CD4-positive, CD25-positive, alpha-beta regulatory T cell (primary cell): ENCODE measurements around the gene HOMER2. TPM values are rescaled to one million over a fixed set of nuclear protein-coding genes. Genes with fewer than 3 reads are reported as not detected.

ENCODE experiments used
- ATAC-seq, 2 donors: fragments of 150-1000 bp; cut with Tn5 transposase; one replicate each; pipeline ENCODE4 v1.10.0; 2021; ENCODE audit warnings: low read depth in 2 of 2, moderate number of reproducible peaks in 2 of 2, moderate library complexity in 1 of 2
- DNase-seq, 3 donors: peaks; one replicate each; pipeline versions ENCODE4 v3.0.0 to v3.0.0-alpha.2; 2012 to 2022; ENCODE audit warnings: mixed read lengths in 1 of 3
- H3K27ac ChIP-seq: one replicate; pipeline ENCODE4 v1.7.0; 2013; ENCODE audit warnings: mild to moderate bottlenecking, low read length; ENCODE audit not compliant: insufficient read depth, poor library complexity, severe bottlenecking
- H3K27me3 ChIP-seq: one replicate; pipeline ENCODE4 v1.7.0; 2013; ENCODE audit warnings: low read length; ENCODE audit not compliant: control insufficient read depth, insufficient read depth
- H3K36me3 ChIP-seq: one replicate; pipeline ENCODE4 v1.7.0; 2013; ENCODE audit warnings: mild to moderate bottlenecking, low read length, moderate library complexity; ENCODE audit not compliant: control insufficient read depth, insufficient read depth
- H3K4me1 ChIP-seq: 2 replicates; pipeline ENCODE4 v1.7.0; 2013; ENCODE audit warnings: mild to moderate bottlenecking, low read length; ENCODE audit not compliant: insufficient read depth, control insufficient read depth, poor library complexity, severe bottlenecking
- H3K4me3 ChIP-seq: one replicate; pipeline ENCODE4 v1.7.0; 2013; ENCODE audit warnings: low read depth, mild to moderate bottlenecking, low read length, moderate library complexity
- H3K9me3 ChIP-seq, 2 experiments: 1 replicate in 1 of 2; 2 replicates in 1 of 2; pipeline ENCODE4 v1.7.0; 2013; ENCODE audit warnings: low read length in 2 of 2, mild to moderate bottlenecking in 1 of 2, moderate library complexity in 1 of 2; ENCODE audit not compliant: control insufficient read depth in 2 of 2
- H3K27ac Mint-ChIP-seq, 3 donors: one replicate each; pipeline ENCODE4 v1.8.0; 2020 to 2022; ENCODE audit warnings: mild to moderate bottlenecking in 3 of 3, mixed read lengths in 3 of 3, moderate library complexity in 2 of 3
- H3K27me3 Mint-ChIP-seq: one replicate; pipeline ENCODE4 v1.8.0; 2022; ENCODE audit warnings: mild to moderate bottlenecking, mixed read lengths
- H3K36me3 Mint-ChIP-seq: one replicate; pipeline ENCODE4 v1.8.0; 2020; ENCODE audit warnings: mixed read lengths
- H3K4me1 Mint-ChIP-seq, 4 donors: one replicate each; pipeline ENCODE4 v1.8.0; 2020 to 2022; ENCODE audit warnings: mixed read lengths in 4 of 4, mild to moderate bottlenecking in 1 of 4
- H3K4me3 Mint-ChIP-seq, 4 donors: one replicate each; pipeline ENCODE4 v1.8.0; 2020 to 2022; ENCODE audit warnings: mild to moderate bottlenecking in 4 of 4, mixed read lengths in 4 of 4, moderate library complexity in 3 of 4
- H3K9me3 Mint-ChIP-seq, 7 donors: one replicate each; pipeline ENCODE4 v1.8.0; 2020 to 2022; ENCODE audit warnings: mixed read lengths in 7 of 7, mild to moderate bottlenecking in 3 of 7, moderate library complexity in 2 of 7
- polyA plus RNA-seq, 4 donors: library from polyadenylated mRNA; unstranded; fragments of 300-500 nt; fragmentation: Illumina TruSeq; gene quantifications; one replicate each; pipeline ENCODE4 v1.2.3, GENCODE V29; 2021
- total RNA-seq: library from RNA; stranded (reverse); gene quantifications from one replicate; pipeline ENCODE4 v1.2.3, GENCODE V29; 2022

HOMER2 gene
- total and polyA plus RNA-seq, 5 donors from 2014 or later: 2.6 to 9.4 (median 3.4) TPM

DNA sequence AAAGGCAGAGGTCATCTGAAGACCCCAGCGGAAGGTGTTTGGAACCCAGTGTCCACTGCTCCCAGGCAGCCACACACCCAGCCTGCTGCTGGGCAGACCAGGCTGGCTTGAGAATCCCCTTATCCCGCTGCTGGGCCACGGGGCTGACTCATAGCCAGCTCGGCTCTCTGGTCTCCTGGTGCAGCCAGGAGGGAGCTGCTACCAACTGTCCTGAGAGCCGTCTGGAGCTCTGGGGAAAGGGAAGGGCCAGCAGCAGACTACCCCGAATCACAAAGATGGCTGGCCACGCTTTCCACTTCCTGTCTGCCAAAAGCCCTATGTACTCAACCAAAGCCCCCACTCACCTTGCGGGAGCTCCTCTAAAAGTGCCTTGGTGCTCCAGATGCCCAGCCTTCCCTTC lies 104.8 kb downstream of the HOMER2 start:
- Mint-ChIP-seq H3K27ac (no peak overlapping the region), H3K4me1 (peaks cover 0 to 8% (median 5%) of the 10 kb centered on the region in 4 donors), H3K27me3 (no peaks in the 10 kb centered on the region), H3K4me3 (no peak overlapping the region), H3K9me3 (peaks cover 0 to 3% (median 0%) of the 10 kb centered on the region in 7 donors), H3K36me3 (no peaks in the 10 kb centered on the region)
- no peak overlapping the region for H3K27ac ChIP-seq
- peaks cover 1% of the 10 kb centered on the region for H3K27me3 ChIP-seq
- no peak overlapping the region for H3K4me3 ChIP-seq
- DNase-seq (no peak), ATAC-seq (no peak)
- H3K36me3 ChIP-seq: no peaks in the 10 kb centered on the region
- no peaks in the 10 kb centered on the region for H3K4me1 ChIP-seq
- no peaks in the 10 kb centered on the region for H3K9me3 ChIP-seq

GRCh38 chr15:82846621-82847020 lies 105.9 kb downstream of the HOMER2 start:
- Mint-ChIP-seq H3K36me3 (no peaks in the 10 kb centered on the region), H3K27ac (no peak overlapping the region), H3K27me3 (no peaks in the 10 kb centered on the region), H3K4me1 (peaks cover 0 to 8% (median 5%) of the 10 kb centered on the region in 4 donors), H3K4me3 (no peak overlapping the region), H3K9me3 (peaks cover 0 to 3% (median 0%) of the 10 kb centered on the region in 7 donors)
- no peak for ATAC-seq
- DNase-seq: no peak
- no peaks in the 10 kb centered on the region for H3K36me3 ChIP-seq
- H3K9me3 ChIP-seq: no peaks in the 10 kb centered on the region
- no peaks in the 10 kb centered on the region for H3K4me1 ChIP-seq
- H3K27me3 ChIP-seq: peaks cover 1% of the 10 kb centered on the region
- H3K4me3 ChIP-seq: no peak overlapping the region
- no peak overlapping the region for H3K27ac ChIP-seq

GRCh38 chr15:82845686-82846085 lies 106.8 kb downstream of the HOMER2 start:
- H3K27me3 Mint-ChIP-seq: no peaks in the 10 kb centered on the region
- no peak overlapping the region for H3K4me3 Mint-ChIP-seq
- Histone ChIP-seq H3K4me1 (no peaks in the 10 kb centered on the region), H3K36me3 (no peaks in the 10 kb centered on the region), H3K9me3 (no peaks in the 10 kb centered on the region), H3K4me3 (no peak overlapping the region), H3K27me3 (peaks cover 1% of the 10 kb centered on the region), H3K27ac (no peak overlapping the region)
- H3K27ac Mint-ChIP-seq: no peak overlapping the region
- DNase-seq (no peak), ATAC-seq (no peak)
- peaks cover 0 to 3% (median 0%) of the 10 kb centered on the region in 7 donors for H3K9me3 Mint-ChIP-seq
- H3K36me3 Mint-ChIP-seq: no peaks in the 10 kb centered on the region
- H3K4me1 Mint-ChIP-seq: peaks cover 0 to 8% (median 5%) of the 10 kb centered on the region in 4 donors

- no peak overlapping the region for H3K4me3 Mint-ChIP-seq
Measured at GRCh38 chr15:82843566-82843965, 109.0 kb downstream of the HOMER2 start.

DNA sequence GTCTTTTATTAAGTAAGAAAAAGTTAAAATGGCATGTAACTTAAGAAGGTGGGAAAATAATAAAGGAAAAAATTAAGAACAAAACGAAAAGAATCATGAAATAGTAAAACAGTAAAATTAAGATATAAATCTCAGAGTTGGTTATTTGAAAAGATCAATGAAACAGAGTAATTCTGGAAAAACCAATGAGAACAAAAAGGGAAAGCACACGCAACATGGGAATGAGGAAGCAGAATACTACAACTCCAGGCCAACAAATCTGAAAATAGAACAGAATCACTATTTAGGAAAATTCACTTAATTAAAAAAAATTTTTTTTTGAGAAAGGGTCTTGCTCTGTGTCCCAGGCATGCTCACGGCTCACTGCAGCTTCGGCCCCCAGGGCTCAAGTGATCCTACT lies 112.4 kb downstream of the HOMER2 start:
- Histone ChIP-seq H3K9me3 (no peaks in the 10 kb centered on the region), H3K4me1 (no peaks in the 10 kb centered on the region), H3K27ac (no peak overlapping the region), H3K36me3 (peaks cover 23% of the 10 kb centered on the region), H3K4me3 (no peak overlapping the region), H3K27me3 (peaks cover 1% of the 10 kb centered on the region)
- peaks cover 33% of the 10 kb centered on the region for H3K36me3 Mint-ChIP-seq
- no peaks in the 10 kb centered on the region for H3K27me3 Mint-ChIP-seq
- H3K9me3 Mint-ChIP-seq: peaks cover 0 to 6% (median 2%) of the 10 kb centered on the region in 7 donors
- DNase-seq: no peak
- peaks cover 0 to 9% (median 5%) of the 10 kb centered on the region in 4 donors for H3K4me1 Mint-ChIP-seq
- no peak for ATAC-seq
- no peak overlapping the region for H3K4me3 Mint-ChIP-seq
- H3K27ac Mint-ChIP-seq: no peak overlapping the region

More at GRCh38 chr15:82843566-82843965, 109.0 kb downstream of the HOMER2 start:
- Mint-ChIP-seq H3K27ac (peak overlapping the region in 1 of 3 donors; percentile 57), H3K36me3 (peaks cover 4% of the 10 kb centered on the region), H3K4me1 (peaks cover 0 to 6% (median 2%) of the 10 kb centered on the region in 4 donors), H3K9me3 (peaks cover 0 to 3% (median 0%) of the 10 kb centered on the region in 7 donors), H3K27me3 (no peaks in the 10 kb centered on the region)
- ATAC-seq (no peak), DNase-seq (no peak)
- Histone ChIP-seq H3K36me3 (no peaks in the 10 kb centered on the region), H3K27ac (no peak overlapping the region), H3K27me3 (peaks cover 1% of the 10 kb centered on the region), H3K9me3 (no peaks in the 10 kb centered on the region), H3K4me3 (no peak overlapping the region), H3K4me1 (no peaks in the 10 kb centered on the region)

DNA sequence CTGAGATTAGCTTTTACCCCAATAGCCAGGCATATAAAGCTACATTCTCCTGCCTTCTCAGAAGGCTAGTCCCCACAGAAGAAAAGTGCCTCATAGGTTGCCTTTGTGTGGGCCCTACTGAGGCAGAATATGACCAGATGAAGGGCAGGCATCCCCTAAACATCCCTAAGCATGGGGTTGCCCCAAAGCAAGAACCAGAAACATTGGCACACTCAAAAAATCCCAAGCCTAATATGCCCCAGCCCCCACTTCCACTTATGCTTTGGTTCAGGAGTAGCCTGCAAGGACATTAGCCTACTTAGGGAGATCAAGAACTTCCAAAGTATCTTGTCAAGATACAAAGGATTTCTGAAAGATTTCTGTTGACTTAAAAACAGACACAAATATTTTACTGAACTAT lies 113.4 kb downstream of the HOMER2 start:
- H3K27me3 ChIP-seq: peaks cover 1% of the 10 kb centered on the region
- no peak overlapping the region for H3K4me3 ChIP-seq
- Mint-ChIP-seq H3K4me3 (no peak overlapping the region), H3K9me3 (peaks cover 0 to 6% (median 2%) of the 10 kb centered on the region in 7 donors), H3K27me3 (no peaks in the 10 kb centered on the region), H3K36me3 (peaks cover 36% of the 10 kb centered on the region), H3K27ac (no peak overlapping the region), H3K4me1 (peaks cover 0 to 9% (median 0%) of the 10 kb centered on the region in 4 donors)
- no peaks in the 10 kb centered on the region for H3K4me1 ChIP-seq
- no peaks in the 10 kb centered on the region for H3K9me3 ChIP-seq
- ATAC-seq (no peak), DNase-seq (no peak)
- H3K36me3 ChIP-seq: peaks cover 32% of the 10 kb centered on the region
- H3K27ac ChIP-seq: no peak overlapping the region

- Mint-ChIP-seq H3K36me3 (peaks cover 41% of the 10 kb centered on the region), H3K9me3 (peaks cover 0 to 6% (median 0%) of the 10 kb centered on the region in 7 donors), H3K27ac (peak overlapping the region in 1 of 3 donors; percentile 65), H3K27me3 (no peaks in the 10 kb centered on the region), H3K4me1 (peaks cover 0 to 9% (median 0%) of the 10 kb centered on the region in 4 donors), H3K4me3 (peak overlapping the region in 1 of 4 donors; percentile 17)
- no peaks in the 10 kb centered on the region for H3K4me1 ChIP-seq
- no peak overlapping the region for H3K27ac ChIP-seq
- H3K9me3 ChIP-seq: no peaks in the 10 kb centered on the region
- no peak overlapping the region for H3K4me3 ChIP-seq
- H3K27me3 ChIP-seq: no peaks in the 10 kb centered on the region
- no peak for DNase-seq
- ATAC-seq: peak in 1 of 2 donors; percentile 25
- H3K36me3 ChIP-seq: peaks cover 39% of the 10 kb centered on the region
Measured at GRCh38 chr15:82838096-82838735, 114.3 kb downstream of the HOMER2 start.

DNA sequence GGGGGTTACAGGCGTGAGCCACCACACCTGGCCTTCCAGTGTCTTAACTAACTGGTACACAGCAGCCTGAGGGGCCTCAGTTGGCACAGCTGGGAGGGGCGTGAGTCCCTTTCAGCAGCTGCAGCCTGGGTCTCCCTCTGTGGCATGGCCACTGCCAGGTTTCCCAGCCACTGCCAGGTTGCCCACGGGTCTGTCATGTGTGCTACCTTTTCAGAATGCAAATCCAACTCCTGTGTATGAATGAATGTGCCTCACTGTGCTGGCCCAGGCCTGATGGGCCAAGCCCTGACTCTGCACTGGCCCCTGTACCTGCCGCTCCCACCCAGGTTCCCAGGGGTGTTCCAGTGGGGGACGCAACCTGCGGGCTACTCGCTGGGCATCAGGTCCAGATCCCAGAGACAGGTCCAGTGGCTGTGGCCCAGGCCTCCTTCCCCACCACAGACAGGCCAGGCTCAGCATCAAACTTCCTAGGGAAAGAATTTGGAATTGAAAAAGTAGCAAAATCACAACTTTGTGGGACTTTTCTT lies 117.1 kb downstream of the HOMER2 start:
- no peak for DNase-seq
- no peak overlapping the region for H3K4me3 Mint-ChIP-seq

More for the DNA sequence above, 117.1 kb downstream of the HOMER2 start:
- ATAC-seq: no peak
- Mint-ChIP-seq H3K27me3 (no peaks in the 10 kb centered on the region), H3K4me1 (peaks cover 15 to 26% (median 17%) of the 10 kb centered on the region in 4 donors), H3K27ac (no peak overlapping the region), H3K9me3 (peaks cover 0 to 6% (median 0%) of the 10 kb centered on the region in 7 donors), H3K36me3 (peaks cover 63% of the 10 kb centered on the region)
- peaks cover 66% of the 10 kb centered on the region for H3K36me3 ChIP-seq
- H3K9me3 ChIP-seq: no peaks in the 10 kb centered on the region
- no peak overlapping the region for H3K27ac ChIP-seq
- H3K4me3 ChIP-seq: no peak overlapping the region
- H3K27me3 ChIP-seq: no peaks in the 10 kb centered on the region
- no peaks in the 10 kb centered on the region for H3K4me1 ChIP-seq
